ENCODE data around the gene ADCY6.

DNA sequence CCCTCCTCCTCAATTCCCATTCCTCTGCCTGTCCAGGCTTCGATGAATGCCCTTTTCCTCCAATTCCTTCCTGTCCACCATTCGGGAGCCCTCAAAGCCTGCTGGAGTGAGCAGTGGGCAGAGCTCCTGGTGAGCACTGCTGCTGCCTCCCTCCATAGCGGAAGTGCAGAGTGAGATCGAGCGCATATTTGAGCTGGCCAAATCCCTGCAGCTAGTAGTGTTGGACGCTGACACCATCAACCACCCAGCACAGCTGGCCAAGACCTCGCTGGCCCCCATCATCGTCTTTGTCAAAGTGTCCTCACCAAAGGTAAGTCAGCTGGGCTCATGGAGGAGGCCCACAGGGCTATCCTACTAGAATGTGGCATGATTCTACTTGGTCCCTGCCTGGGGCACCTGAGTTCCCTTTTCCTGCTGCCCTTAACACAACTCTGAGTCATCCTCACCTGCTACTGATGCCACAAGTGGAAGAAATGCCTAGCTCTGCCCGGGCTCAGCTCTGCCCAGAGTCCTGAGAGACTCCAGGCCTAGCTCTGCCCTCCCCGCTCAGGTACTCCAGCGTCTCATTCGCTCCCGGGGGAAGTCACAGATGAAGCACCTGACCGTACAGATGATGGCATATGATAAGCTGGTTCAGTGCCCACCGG is 37.4 kb upstream of the ADCY6 start:
- TF ChIP-seq POLR2A (IDR thresholded peaks at IDR 0.05): no peak
- TF ChIP-seq, protein P1, sequence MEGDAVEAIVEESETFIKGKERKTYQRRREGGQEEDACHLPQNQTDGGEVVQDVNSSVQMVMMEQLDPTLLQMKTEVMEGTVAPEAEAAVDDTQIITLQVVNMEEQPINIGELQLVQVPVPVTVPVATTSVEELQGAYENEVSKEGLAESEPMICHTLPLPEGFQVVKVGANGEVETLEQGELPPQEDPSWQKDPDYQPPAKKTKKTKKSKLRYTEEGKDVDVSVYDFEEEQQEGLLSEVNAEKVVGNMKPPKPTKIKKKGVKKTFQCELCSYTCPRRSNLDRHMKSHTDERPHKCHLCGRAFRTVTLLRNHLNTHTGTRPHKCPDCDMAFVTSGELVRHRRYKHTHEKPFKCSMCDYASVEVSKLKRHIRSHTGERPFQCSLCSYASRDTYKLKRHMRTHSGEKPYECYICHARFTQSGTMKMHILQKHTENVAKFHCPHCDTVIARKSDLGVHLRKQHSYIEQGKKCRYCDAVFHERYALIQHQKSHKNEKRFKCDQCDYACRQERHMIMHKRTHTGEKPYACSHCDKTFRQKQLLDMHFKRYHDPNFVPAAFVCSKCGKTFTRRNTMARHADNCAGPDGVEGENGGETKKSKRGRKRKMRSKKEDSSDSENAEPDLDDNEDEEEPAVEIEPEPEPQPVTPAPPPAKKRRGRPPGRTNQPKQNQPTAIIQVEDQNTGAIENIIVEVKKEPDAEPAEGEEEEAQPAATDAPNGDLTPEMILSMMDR (IDR thresholded peaks at IDR 0.05 in 4 of 5, conservative IDR thresholded peaks at IDR 0.05 in 1 of 5): no peak

Data from gastrocnemius medialis (tissue), 4 donors.